Hepatocyte (in vitro differentiated cells): ENCODE measurements around the gene CCDC28B. TPM values are rescaled to one million over a fixed set of nuclear protein-coding genes. Genes with fewer than 3 reads are reported as not detected.
"Not testable (repeated sequence)": the region's sequence is repeated elsewhere in the genome, so short reads cannot be mapped to it uniquely, and the experiment has no call there.

Experiments used
- DNase-seq: peaks from one replicate; pipeline ENCODE4 v3.0.0-alpha.2; 2016; ENCODE audit warnings: low spot score
- H2AFZ ChIP-seq: fragments of 200-600 bp; sonication (generic); 2 replicates; pipeline ENCODE4 v1.6.0; 2016; ENCODE audit warnings: antibody characterized with exemption, mild to moderate bottlenecking
- H3K27ac ChIP-seq: fragments of 200-600 bp; sonication (generic); 2 replicates; pipeline ENCODE4 v1.5.1; 2016; ENCODE audit warnings: mild to moderate bottlenecking
- H3K27me3 ChIP-seq: fragments of 200-600 bp; sonication (generic); 2 replicates; pipeline ENCODE4 v1.6.1; 2016
- H3K36me3 ChIP-seq: fragments of 200-600 bp; sonication (generic); replicated peaks from 2 replicates; pipeline ENCODE4 v1.5.1; 2016; ENCODE audit warnings: low read depth; ENCODE audit not compliant: insufficient read depth
- H3K4me1 ChIP-seq: fragments of 200-600 bp; sonication (generic); 2 replicates; pipeline ENCODE4 v1.5.1; 2016; ENCODE audit warnings: mild to moderate bottlenecking, moderate library complexity; ENCODE audit not compliant: insufficient read depth
- H3K4me2 ChIP-seq: fragments of 200-600 bp; sonication (generic); 2 replicates; pipeline ENCODE4 v1.6.0; 2016
- H3K4me3 ChIP-seq: fragments of 200-600 bp; sonication (generic); 2 replicates; pipeline ENCODE4 v1.5.1; 2016; ENCODE audit warnings: mild to moderate bottlenecking
- H3K79me2 ChIP-seq: fragments of 200-600 bp; sonication (generic); 2 replicates; pipeline ENCODE4 v1.6.0; 2017; ENCODE audit warnings: mild to moderate bottlenecking
- H3K9me2 ChIP-seq: fragments of 200-600 bp; sonication (generic); replicated peaks from 2 replicates; pipeline ENCODE4 v1.6.0; 2017; ENCODE audit warnings: mild to moderate bottlenecking; ENCODE audit not compliant: insufficient read depth
- H3K9me3 ChIP-seq: fragments of 200-600 bp; sonication (generic); 2 replicates; pipeline ENCODE4 v1.5.1; 2016; ENCODE audit warnings: low read depth, mild to moderate bottlenecking
- H4K20me1 ChIP-seq: fragments of 200-600 bp; sonication (generic); 2 replicates; pipeline ENCODE4 v1.6.0; 2016; ENCODE audit warnings: mild to moderate bottlenecking; ENCODE audit not compliant: insufficient read depth, poor library complexity, severe bottlenecking
- CTCF ChIP-seq: fragments of 200-600 bp; sonication (generic); IDR thresholded peaks from 2 replicates; pipeline ENCODE4 v1.5.1; 2016; ENCODE audit warnings: antibody characterized with exemption, mild to moderate bottlenecking; ENCODE audit not compliant: poor library complexity
- EZH2 ChIP-seq: fragments of 200-600 bp; sonication (generic); IDR thresholded peaks from 2 replicates; pipeline ENCODE4 v1.6.1; 2016; ENCODE audit warnings: antibody characterized with exemption, mild to moderate bottlenecking, borderline replicate concordance
- EZH2phosphoT487 ChIP-seq: fragments of 200-600 bp; sonication (generic); IDR thresholded peaks from one replicate; pipeline ENCODE4 v1.6.1; 2018; ENCODE audit warnings: antibody characterized with exemption, mild to moderate bottlenecking, low read depth, moderate library complexity; ENCODE audit not compliant: unreplicated experiment, severe bottlenecking
- WGBS: methylation state at CpG from one replicate; pipeline ENCODE4 v1.1.6; 2016; ENCODE audit warnings: low lambda C conversion rate; ENCODE audit errors: missing lambda C conversion rate; 5-methylcytosine and 5-hydroxymethylcytosine counted together
- polyA plus RNA-seq: library from polyadenylated mRNA; unstranded; fragments of >200 nt; fragmentation: Nextera tagmentation; extraction: Ambion mirVana; gene quantifications from 2 replicates; pipeline ENCODE4 v1.2.1, GENCODE V29; 2016
- total RNA-seq: library from RNA; depleted of rRNA; stranded (reverse); fragments of >200 nt; gene quantifications from 2 replicates; pipeline ENCODE4 v1.2.3, GENCODE V29; 2014

CCDC28B gene
- total and polyA plus RNA-seq, 2 experiments from 2014 or later = 15.8 to 29.5 TPM

GRCh38 chr1:32163405-32163804, 37.0 kb upstream of the CCDC28B start:
- no peaks in the 10 kb centered on the region for H3K9me2 ChIP-seq
- H3K9me3 ChIP-seq = no peaks in the 10 kb centered on the region
- H3K36me3 ChIP-seq = no peaks in the 10 kb centered on the region
- no peak overlapping the region for H3K27ac ChIP-seq
- H4K20me1 ChIP-seq = no peaks in the 10 kb centered on the region
- H3K4me2 ChIP-seq = no peak overlapping the region
- H3K79me2 ChIP-seq = no peaks in the 10 kb centered on the region
- TF ChIP-seq CTCF (no peak), EZH2phosphoT487 (no peak), EZH2 (no peak)
- WGBS = 88% methylated on average over 2 of the region's 2 CpGs
- H3K27me3 ChIP-seq = no peaks in the 10 kb centered on the region
- no peaks in the 10 kb centered on the region for H3K4me1 ChIP-seq
- no peak overlapping the region for H3K4me3 ChIP-seq
- DNase-seq = no peak
- H2AFZ ChIP-seq = no peak overlapping the region

GRCh38 chr1:32165633-32166032, 34.8 kb upstream of the CCDC28B start:
- not testable (repeated sequence) for H3K27ac ChIP-seq, H3K4me3 ChIP-seq, H3K4me2 ChIP-seq, H4K20me1 ChIP-seq, H2AFZ ChIP-seq, H3K9me2 ChIP-seq, DNase-seq, H3K4me1 ChIP-seq, H3K79me2 ChIP-seq, H3K9me3 ChIP-seq, H3K27me3 ChIP-seq, H3K36me3 ChIP-seq
- over 99% methylated on average over 10 of the region's 10 CpGs for WGBS

DNA sequence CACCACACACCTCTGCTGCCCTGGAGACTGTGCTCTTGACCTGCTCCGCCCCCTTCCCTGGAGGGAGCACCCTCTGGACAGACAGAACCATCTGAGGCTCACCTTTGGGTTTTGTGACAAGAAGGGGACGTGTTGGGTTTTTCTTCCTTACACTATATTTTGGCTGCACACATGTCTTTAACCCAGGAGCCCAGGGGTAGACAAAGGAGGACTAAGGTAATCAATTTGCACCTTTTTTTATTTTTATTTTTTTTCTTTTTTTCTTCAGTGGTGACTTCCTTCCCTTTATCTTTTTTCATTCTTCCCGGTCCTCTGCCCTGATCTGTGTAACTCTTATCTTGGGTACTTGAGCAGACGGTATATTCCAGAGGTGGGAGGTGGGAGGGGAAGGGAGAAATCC, 29.4 kb upstream of the CCDC28B start:
- H3K79me2 ChIP-seq = no peaks in the 10 kb centered on the region
- DNase-seq = no peak
- no peaks in the 10 kb centered on the region for H3K27me3 ChIP-seq
- no peak overlapping the region for H3K27ac ChIP-seq
- TF ChIP-seq EZH2phosphoT487 (no peak), EZH2 (no peak), CTCF (no peak)
- no peaks in the 10 kb centered on the region for H3K4me1 ChIP-seq
- no peak overlapping the region for H3K4me2 ChIP-seq
- H3K9me3 ChIP-seq = no peaks in the 10 kb centered on the region
- H2AFZ ChIP-seq = no peak overlapping the region
- H4K20me1 ChIP-seq = no peaks in the 10 kb centered on the region
- H3K4me3 ChIP-seq = no peak overlapping the region
- H3K9me2 ChIP-seq = no peaks in the 10 kb centered on the region
- no peaks in the 10 kb centered on the region for H3K36me3 ChIP-seq
- WGBS = 81% methylated on average over 4 of the region's 4 CpGs

DNA sequence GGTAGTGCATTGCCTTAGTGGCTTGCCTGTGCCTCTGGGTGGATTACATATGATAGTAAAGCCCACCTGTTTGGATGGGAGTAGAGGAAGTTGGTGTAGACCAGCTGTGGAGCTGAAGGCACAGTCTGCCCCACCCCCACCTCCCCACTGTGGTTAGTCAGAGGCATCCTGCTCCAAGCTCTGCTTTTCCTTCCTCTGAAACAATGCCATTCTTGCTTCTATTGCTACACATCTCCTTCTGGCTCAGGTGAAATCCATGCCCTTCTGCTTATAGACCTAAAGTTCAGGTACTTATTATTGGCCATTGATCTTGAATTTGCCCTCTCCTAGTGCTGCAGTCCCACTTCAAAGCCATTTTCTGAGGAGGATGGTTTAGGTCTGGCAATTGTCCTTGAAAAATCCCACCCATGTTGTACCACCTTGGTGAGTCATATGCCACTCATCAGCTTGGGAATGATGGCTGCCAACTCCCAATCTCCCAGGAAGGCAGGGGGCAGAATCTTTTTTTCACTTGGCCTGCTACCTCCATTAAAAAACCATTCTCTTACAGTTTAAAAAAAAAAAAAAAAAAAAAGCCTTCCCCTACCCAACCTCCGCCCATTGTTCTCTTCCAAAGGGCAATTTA, 27.7 kb upstream of the CCDC28B start:
- WGBS = 100% methylated on average over 1 of the region's 1 CpG
- no peaks in the 10 kb centered on the region for H3K9me2 ChIP-seq

More for the DNA sequence above, 27.7 kb upstream of the CCDC28B start:
- Histone ChIP-seq H3K27ac (no peak overlapping the region), H4K20me1 (no peaks in the 10 kb centered on the region), H3K9me3 (no peaks in the 10 kb centered on the region), H2AFZ (no peak overlapping the region), H3K4me3 (no peak overlapping the region), H3K36me3 (no peaks in the 10 kb centered on the region), H3K79me2 (no peaks in the 10 kb centered on the region), H3K4me2 (no peak overlapping the region), H3K4me1 (no peaks in the 10 kb centered on the region), H3K27me3 (no peaks in the 10 kb centered on the region)
- no peak for DNase-seq
- TF ChIP-seq CTCF (no peak), EZH2phosphoT487 (no peak), EZH2 (no peak)
